ENCODE measurements around the gene TPSAB1. TPM values are rescaled to one million over a fixed set of nuclear protein-coding genes. Genes with fewer than 3 reads are reported as not detected.

TPSAB1 gene
- polyA plus RNA-seq, 3 donors: not detected

- no peak for DNase-seq (ENCODE audit: low read depth in 3 of 3, low spot score in 2 of 3)
These were observed 31.4 kb upstream of the TPSAB1 start for GRCh38 chr16:1209081-1209480.

DNA sequence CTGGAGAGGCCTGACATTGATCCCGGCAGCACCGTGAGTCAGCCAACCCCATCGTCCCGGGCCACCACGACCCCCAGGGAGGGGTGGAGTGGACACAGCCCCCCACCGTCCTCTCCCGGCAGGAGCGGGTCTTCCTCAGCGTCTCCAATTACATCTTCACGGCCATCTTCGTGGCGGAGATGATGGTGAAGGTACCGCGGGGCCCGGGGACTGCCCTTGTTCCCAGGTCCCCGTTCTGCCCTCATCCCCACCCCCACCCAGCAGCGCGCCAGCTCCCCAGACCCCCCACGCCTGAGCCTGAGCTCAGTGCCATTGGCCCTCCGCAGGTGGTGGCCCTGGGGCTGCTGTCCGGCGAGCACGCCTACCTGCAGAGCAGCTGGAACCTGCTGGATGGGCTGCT is 30.0 kb upstream of the TPSAB1 start:
- no peak for DNase-seq (ENCODE audit: low read depth in 3 of 3, low spot score in 2 of 3)

DNA sequence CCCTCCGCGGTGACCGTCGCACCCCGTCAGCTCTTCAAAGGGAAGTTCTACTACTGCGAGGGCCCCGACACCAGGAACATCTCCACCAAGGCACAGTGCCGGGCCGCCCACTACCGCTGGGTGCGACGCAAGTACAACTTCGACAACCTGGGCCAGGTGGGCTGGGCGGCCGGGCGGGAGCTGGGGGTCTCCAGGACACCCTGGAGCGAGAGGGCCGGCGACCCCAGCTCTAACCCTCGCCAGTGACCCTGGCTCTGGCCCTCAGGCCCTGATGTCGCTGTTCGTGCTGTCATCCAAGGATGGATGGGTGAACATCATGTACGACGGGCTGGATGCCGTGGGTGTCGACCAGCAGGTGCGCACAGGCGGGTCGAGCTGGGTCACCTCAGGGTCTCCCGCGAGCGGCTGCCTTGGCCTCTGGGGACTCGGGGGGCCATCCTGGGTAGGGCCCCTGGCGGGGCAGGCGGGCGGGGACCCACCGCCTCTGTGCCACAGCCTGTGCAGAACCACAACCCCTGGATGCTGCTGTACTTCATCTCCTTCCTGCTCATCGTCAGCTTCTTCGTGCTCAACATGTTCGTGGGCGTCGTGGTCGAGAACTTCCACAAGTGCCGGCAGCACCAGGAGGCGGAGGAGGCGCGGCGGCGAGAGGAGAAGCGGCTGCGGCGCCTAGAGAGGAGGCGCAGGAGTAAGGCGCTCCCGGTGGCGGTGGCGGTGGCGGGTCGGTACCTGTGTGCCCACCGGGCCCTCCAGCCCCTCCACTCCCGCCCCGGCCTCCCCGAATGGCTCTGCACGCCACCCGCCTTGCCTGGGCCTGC is 28.8 kb upstream of the TPSAB1 start:
- no peak for DNase-seq (ENCODE audit: low read depth in 3 of 3, low spot score in 2 of 3)

- no peak for DNase-seq (ENCODE audit: low read depth in 3 of 3, low spot score in 2 of 3)
These were observed 27.8 kb upstream of the TPSAB1 start for GRCh38 chr16:1212616-1213194.

DNA sequence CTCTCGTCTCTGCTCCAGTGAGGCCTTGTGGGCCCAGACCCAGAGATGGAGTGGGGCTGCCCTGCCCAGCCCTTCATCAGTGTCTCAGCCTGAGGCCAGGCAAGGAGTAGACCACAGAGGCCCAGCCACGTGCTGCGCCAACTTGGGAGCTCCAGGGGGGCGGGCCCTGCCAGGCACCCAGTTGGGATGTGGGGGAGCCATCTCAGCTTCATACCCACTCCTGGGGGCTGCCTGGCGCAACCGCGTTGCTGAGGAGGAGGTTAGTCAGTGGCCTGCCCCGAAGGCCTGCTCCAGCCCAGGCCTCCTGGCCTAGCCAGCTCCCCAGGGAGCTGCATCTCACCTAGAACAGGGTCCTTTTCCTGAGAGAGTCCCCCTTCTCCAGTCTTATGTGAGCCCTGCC is 27.3 kb upstream of the TPSAB1 start:
- DNase-seq (ENCODE audit: low read depth in 3 of 3, low spot score in 2 of 3): no peak

DNA sequence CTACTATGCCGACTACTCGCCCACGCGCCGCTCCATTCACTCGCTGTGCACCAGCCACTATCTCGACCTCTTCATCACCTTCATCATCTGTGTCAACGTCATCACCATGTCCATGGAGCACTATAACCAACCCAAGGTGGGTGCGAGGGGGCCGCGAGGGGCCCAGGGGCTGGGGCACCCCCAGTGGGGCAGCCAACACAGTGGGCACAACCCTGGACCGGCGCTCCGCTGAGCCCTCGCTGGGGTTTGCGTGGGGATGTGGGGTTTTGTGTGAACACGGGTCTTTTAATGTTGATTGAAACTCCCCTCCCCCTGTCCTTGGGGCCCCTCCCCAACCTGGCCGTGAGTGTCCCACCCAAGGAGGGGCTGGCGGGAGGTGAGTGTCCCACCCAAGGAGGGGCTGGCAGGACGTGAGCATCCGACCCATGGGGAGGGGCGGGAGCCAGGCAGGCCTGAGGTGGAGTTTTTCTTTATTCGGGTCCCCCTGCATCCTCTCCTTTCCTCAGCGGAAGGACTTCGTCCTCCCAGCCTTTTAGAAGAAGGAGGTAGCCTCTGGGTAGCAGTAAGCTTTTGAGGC is 26.6 kb upstream of the TPSAB1 start:
- no peak for DNase-seq (ENCODE audit: low read depth in 3 of 3, low spot score in 2 of 3)

DNA sequence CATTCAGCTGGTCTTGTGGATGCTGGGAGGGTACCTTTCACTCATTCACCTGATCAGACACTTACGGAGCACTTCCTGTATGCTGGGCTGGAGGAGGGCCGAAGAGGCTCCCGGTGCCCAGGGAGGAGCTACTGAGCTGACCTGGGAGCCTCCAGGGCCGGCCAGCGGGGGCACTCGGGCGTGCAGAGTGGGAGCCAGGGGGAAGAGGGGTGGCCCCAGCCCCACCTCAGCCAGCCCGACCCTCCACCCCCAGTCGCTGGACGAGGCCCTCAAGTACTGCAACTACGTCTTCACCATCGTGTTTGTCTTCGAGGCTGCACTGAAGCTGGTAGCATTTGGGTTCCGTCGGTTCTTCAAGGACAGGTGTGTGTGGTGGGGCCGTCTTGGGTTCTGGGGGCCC is 25.8 kb upstream of the TPSAB1 start:
- DNase-seq (ENCODE audit: low read depth in 3 of 3, low spot score in 2 of 3): no peak

DNA sequence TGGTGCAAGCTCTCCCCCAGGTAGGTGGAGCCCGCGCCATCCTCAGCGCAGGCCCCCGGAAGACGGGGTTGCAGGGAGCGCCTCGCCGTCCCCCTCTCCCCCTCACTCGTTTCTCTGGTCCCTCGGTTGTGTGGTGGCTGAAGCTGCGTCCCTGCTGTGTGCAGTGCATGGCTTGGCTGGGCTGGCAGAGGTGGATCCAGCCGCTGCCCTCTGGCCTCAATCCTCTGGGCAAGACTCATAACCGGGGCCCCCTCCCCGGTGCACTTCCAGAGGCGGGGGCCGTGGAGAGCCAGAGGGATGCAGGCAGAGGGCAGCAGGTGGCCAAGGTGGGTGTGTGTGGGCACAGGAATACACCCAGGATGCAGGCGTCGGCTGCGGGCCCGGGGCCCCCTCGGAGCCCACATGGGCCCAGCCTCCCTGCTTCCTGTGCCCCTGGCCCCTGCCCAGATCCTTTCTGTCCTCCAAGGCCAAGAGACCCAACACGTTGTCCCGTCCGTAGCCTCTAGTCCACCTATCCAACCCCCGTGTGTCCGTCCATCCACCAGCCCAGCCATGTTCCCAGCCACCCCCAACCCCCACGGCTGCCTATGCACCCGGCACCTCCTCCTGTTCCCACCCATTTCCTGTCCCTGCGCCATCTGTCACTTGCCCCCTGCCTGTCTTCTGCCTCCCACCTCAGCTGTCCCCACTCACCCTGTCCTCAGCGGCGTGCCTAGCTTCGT is 24.8 kb upstream of the TPSAB1 start:
- no peak for DNase-seq (ENCODE audit: low read depth in 3 of 3, low spot score in 2 of 3)

GRCh38 chr16:1216296-1216619 is 24.2 kb upstream of the TPSAB1 start:
- DNase-seq (ENCODE audit: low read depth in 3 of 3, low spot score in 2 of 3): no peak

GRCh38 chr16:1216681-1217400 is 23.7 kb upstream of the TPSAB1 start:
- DNase-seq (ENCODE audit: low read depth in 3 of 3, low spot score in 2 of 3): no peak

- DNase-seq (ENCODE audit: low read depth in 3 of 3, low spot score in 2 of 3): no peak
These were observed 23.0 kb upstream of the TPSAB1 start for GRCh38 chr16:1217526-1217925.

DNA sequence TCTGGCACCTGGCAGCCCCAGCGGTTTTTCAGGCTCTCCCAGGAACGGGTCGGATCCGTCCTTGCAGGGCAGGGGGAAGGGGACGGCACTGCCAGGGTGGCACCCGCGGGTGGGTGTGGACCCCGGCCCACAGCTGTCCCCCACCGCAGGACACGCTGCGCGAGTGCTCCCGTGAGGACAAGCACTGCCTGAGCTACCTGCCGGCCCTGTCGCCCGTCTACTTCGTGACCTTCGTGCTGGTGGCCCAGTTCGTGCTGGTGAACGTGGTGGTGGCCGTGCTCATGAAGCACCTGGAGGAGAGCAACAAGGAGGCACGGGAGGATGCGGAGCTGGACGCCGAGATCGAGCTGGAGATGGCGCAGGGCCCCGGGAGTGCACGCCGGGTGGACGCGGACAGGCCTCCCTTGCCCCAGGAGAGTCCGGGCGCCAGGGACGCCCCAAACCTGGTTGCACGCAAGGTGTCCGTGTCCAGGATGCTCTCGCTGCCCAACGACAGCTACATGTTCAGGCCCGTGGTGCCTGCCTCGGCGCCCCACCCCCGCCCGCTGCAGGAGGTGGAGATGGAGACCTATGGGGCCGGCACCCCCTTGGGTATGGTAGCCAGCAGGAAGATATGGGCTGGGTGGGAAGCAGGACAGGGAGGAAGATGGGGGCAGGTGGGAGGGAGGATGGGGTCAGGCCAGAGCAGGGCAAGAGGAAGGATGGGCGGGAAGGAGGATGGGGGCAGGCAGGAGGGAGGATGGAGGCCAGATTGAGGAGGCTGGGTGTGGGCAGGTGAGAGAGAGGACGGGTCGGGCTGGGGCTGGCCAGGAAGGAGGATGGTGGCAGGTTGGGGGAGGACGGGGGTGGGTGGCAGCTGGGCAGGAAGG is 22.2 kb upstream of the TPSAB1 start:
- no peak for DNase-seq (ENCODE audit: low read depth in 3 of 3, low spot score in 2 of 3)

GRCh38 chr16:1218930-1219611 is 21.4 kb upstream of the TPSAB1 start:
- no peak for DNase-seq (ENCODE audit: low read depth in 3 of 3, low spot score in 2 of 3)

- no peak for DNase-seq (ENCODE audit: low read depth in 3 of 3, low spot score in 2 of 3)
These were observed 20.3 kb upstream of the TPSAB1 start for GRCh38 chr16:1220098-1220728.

GRCh38 chr16:1220841-1221627 is 19.5 kb upstream of the TPSAB1 start:
- DNase-seq (ENCODE audit: low read depth in 3 of 3, low spot score in 2 of 3): no peak

GRCh38 chr16:1221628-1222552 is 18.6 kb upstream of the TPSAB1 start:
- no peak for DNase-seq (ENCODE audit: low read depth in 3 of 3, low spot score in 2 of 3)

All from right renal cortex interstitium (tissue), 3 donors.